ENCODE results near the gene TBX15. TPM values are rescaled to one million over a fixed set of nuclear protein-coding genes. Genes with fewer than 3 reads are reported as not detected.
"Not testable (repeated sequence)": the region's sequence is repeated elsewhere in the genome, so short reads cannot be mapped to it uniquely, and the experiment has no call there.

TBX15 gene
- total and polyA plus RNA-seq, 10 donors: 0.06 to 0.32 (median 0.11) TPM; not detected in 4

GRCh38 chr1:118960567-118961136 lies 27.5 kb downstream of the TBX15 start:
- no peak for DNase-seq
- 64 to 72% (median 67%) methylated on average over 7 of the region's 7 CpGs for WGBS, 5 donors
- Histone ChIP-seq H3K36me3 (no peaks in the 10 kb centered on the region), H3K27ac (peak overlapping the region in 1 of 8 donors; percentile 13), H3K27me3 (replicated peaks in 1 of 7) (no peaks in the 10 kb centered on the region), H3K4me3 (no peak overlapping the region), H3K4me1 (peaks cover 0 to 11% (median 7%) of the 10 kb centered on the region in 6 donors), H3K9me3 (peaks cover 0 to 4% (median 0%) of the 10 kb centered on the region in 8 donors)
- intact Hi-C loops (cut with DNase I; ENCODE audit: low total_unique reads): no loop called here
- TF ChIP-seq, protein P1, sequence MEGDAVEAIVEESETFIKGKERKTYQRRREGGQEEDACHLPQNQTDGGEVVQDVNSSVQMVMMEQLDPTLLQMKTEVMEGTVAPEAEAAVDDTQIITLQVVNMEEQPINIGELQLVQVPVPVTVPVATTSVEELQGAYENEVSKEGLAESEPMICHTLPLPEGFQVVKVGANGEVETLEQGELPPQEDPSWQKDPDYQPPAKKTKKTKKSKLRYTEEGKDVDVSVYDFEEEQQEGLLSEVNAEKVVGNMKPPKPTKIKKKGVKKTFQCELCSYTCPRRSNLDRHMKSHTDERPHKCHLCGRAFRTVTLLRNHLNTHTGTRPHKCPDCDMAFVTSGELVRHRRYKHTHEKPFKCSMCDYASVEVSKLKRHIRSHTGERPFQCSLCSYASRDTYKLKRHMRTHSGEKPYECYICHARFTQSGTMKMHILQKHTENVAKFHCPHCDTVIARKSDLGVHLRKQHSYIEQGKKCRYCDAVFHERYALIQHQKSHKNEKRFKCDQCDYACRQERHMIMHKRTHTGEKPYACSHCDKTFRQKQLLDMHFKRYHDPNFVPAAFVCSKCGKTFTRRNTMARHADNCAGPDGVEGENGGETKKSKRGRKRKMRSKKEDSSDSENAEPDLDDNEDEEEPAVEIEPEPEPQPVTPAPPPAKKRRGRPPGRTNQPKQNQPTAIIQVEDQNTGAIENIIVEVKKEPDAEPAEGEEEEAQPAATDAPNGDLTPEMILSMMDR (IDR thresholded peaks at IDR 0.05 in 8 of 11, conservative IDR thresholded peaks at IDR 0.05 in 3 of 11): no peak
- no peak for TF ChIP-seq POLR2AphosphoS5 (IDR thresholded peaks at IDR 0.05)

DNA sequence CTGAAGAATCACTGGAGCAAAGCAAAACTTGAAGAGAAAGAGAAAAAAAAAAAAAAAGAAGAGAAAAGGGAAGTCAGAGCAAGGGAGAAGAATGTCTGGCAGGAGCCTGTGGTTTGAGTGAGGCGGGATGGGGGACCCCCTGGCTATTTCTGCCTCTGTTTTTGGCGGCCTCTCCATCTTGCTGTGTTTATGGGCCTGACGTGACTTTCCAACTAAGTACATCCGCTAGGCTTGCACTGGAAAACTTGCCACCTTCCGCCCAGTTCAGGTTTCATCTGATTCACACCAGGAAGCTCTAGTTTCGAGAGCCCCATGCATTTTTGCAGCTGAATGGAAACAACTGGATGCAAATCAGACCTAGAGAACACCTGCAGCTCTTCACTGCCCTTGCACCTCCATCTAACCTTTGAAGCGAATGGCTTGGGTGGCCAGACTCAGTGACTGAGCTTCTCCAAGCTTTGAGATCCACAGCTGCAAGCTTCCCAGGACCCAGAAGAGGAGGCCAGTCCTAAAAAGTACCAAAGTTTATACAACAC lies 28.0 kb downstream of the TBX15 start:
- Histone ChIP-seq H3K27me3 (replicated peaks in 1 of 7) (no peaks in the 10 kb centered on the region), H3K9me3 (peaks cover 0 to 4% (median 0%) of the 10 kb centered on the region in 8 donors), H3K27ac (peak overlapping the region in 2 of 8 donors; percentile 13 to 22), H3K4me3 (no peak overlapping the region), H3K4me1 (peaks cover 0 to 11% (median 7%) of the 10 kb centered on the region in 6 donors), H3K36me3 (no peaks in the 10 kb centered on the region)
- DNase-seq: no peak
- intact Hi-C loops (cut with DNase I; ENCODE audit: low total_unique reads): no loop called here
- TF ChIP-seq POLR2A (IDR thresholded peaks at IDR 0.05): no peak
- TF ChIP-seq, protein P1 (IDR thresholded peaks at IDR 0.05 in 8 of 11, conservative IDR thresholded peaks at IDR 0.05 in 3 of 11): no peak
- TF ChIP-seq POLR2AphosphoS5 (IDR thresholded peaks at IDR 0.05): no peak
- 16 to 28% (median 22%) methylated on average over 7 of the region's 7 CpGs for WGBS, 5 donors

DNA sequence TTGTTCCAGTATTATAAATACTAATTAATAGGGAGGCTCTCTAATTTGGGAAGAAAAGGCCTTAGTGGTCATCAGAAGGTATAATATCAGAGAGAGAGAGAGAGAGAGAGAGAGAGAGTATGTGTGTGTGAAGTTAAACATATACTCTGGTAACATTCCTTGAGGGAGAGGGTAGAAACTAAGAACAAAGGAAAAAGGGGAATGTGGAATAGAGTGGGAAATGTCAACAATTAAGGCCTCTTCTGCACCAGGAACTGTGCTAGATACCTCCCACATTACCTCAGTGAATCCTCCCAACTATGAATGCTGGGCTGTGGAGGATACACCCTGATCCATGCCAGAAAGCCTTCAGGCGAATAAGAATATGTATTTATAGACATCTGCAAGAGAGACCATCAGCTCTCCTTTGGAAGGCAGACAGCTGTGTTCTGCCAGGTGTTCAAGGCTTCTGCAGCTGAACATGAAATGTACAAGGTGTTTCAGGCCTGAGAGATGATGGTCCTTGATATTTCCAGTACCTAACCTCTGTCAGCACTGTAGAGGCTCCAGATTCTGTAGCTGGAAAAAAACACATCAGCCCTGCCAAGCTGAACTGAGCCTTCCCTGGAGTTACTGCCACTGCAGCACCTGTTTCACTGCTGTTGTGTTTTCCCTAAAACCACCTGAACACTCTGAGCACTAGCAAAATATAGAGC lies 29.1 kb downstream of the TBX15 start:
- Histone ChIP-seq H3K27me3 (replicated peaks in 1 of 7) (no peaks in the 10 kb centered on the region), H3K4me1 (peaks cover 0 to 11% (median 7%) of the 10 kb centered on the region in 6 donors), H3K27ac (no peak overlapping the region), H3K36me3 (no peaks in the 10 kb centered on the region), H3K4me3 (no peak overlapping the region), H3K9me3 (peaks cover 0 to 4% (median 0%) of the 10 kb centered on the region in 8 donors)
- TF ChIP-seq POLR2AphosphoS5 (IDR thresholded peaks at IDR 0.05): no peak
- no peak for TF ChIP-seq POLR2A (IDR thresholded peaks at IDR 0.05)
- TF ChIP-seq, protein P1 (IDR thresholded peaks at IDR 0.05 in 8 of 11, conservative IDR thresholded peaks at IDR 0.05 in 3 of 11): no peak
- 63 to 92% (median 76%) methylated on average over 1 of the region's 1 CpG for WGBS, 5 donors
- DNase-seq: no peak
- intact Hi-C loops (cut with DNase I; ENCODE audit: low total_unique reads): no loop called here

GRCh38 chr1:118958140-118958539 lies 30.0 kb downstream of the TBX15 start:
- Histone ChIP-seq H3K27me3 (replicated peaks in 1 of 7) (no peaks in the 10 kb centered on the region), H3K9me3 (peaks cover 0 to 4% (median 0%) of the 10 kb centered on the region in 8 donors), H3K4me1 (peaks cover 0 to 11% (median 7%) of the 10 kb centered on the region in 6 donors), H3K36me3 (no peaks in the 10 kb centered on the region), H3K4me3 (no peak overlapping the region), H3K27ac (no peak overlapping the region)
- WGBS, 5 donors: 55 to 96% (median 78%) methylated on average over 3 of the region's 3 CpGs
- intact Hi-C loops (cut with DNase I; ENCODE audit: low total_unique reads): no loop called here
- no peak for TF ChIP-seq POLR2A (IDR thresholded peaks at IDR 0.05)
- no peak for TF ChIP-seq POLR2AphosphoS5 (IDR thresholded peaks at IDR 0.05)
- TF ChIP-seq, protein P1 (IDR thresholded peaks at IDR 0.05 in 8 of 11, conservative IDR thresholded peaks at IDR 0.05 in 3 of 11): no peak
- no peak for DNase-seq

GRCh38 chr1:118957579-118957978 lies 30.6 kb downstream of the TBX15 start:
- H3K4me1 ChIP-seq: peaks cover 0 to 11% (median 7%) of the 10 kb centered on the region in 6 donors
- WGBS, 5 donors: 90 to 99% (median 96%) methylated on average over 7 of the region's 7 CpGs
- H3K4me3 ChIP-seq; H3K27me3 ChIP-seq (replicated peaks in 1 of 7); intact Hi-C loops (cut with DNase I; ENCODE audit: low total_unique reads); H3K36me3 ChIP-seq; DNase-seq; H3K9me3 ChIP-seq; H3K27ac ChIP-seq: not testable (repeated sequence)

All from spleen (tissue), 11 donors.